ENCODE data around the gene POU4F1. TPM values are rescaled to one million over a fixed set of nuclear protein-coding genes. Genes with fewer than 3 reads are reported as not detected.

Gene POU4F1
- total and polyA plus RNA-seq, 12 donors = 0.03 TPM; not detected in 11

- WGBS, 4 donors = 1 to 2% (median 2%) methylated on average over 34 to 54 of the region's 54 CpGs
- intact Hi-C loops (cut with DNase I) = loop anchor here in 1 of 2 donors (10.0 kb wide), 1 partner anchor 56 kb away; no protein-coding TSS in a partner anchor
- Histone ChIP-seq H3K4me3 (peak overlapping the region in 2 of 4 donors; percentile 32 to 57), H3K27ac (no peak overlapping the region), H3K27me3 (peaks cover 50% of the 10 kb centered on the region), H3K9me3 (replicated peaks in 1 of 3) (no peaks in the 10 kb centered on the region), H3K36me3 (replicated peaks in 1 of 2) (no peaks in the 10 kb centered on the region), H3K4me1 (replicated peaks in 1 of 2) (peaks cover 10 to 19% of the 10 kb centered on the region in 2 donors)
- TF ChIP-seq CTCF (IDR thresholded peaks at IDR 0.05) (no peak), POLR2A (IDR thresholded peaks at IDR 0.05) (no peak)
- no peak for DNase-seq
Observed at GRCh38 chr13:78608688-78609463, 5.5 kb upstream of the POU4F1 start.

- Histone ChIP-seq H3K4me3 (peak overlapping the region in 2 of 4 donors; percentile 32 to 57), H3K27me3 (peaks cover 56% of the 10 kb centered on the region)
Observed at GRCh38 chr13:78608252-78608687, 4.9 kb upstream of the POU4F1 start.

GRCh38 chr13:78607409-78608251 is 4.3 kb upstream of the POU4F1 start:
- no peaks in the 10 kb centered on the region for H3K9me3 ChIP-seq (replicated peaks in 1 of 3)
- TF ChIP-seq CTCF (IDR thresholded peaks at IDR 0.05) = no peak
- no peak for TF ChIP-seq POLR2A (IDR thresholded peaks at IDR 0.05)
- H3K4me1 ChIP-seq (replicated peaks in 1 of 2) = peaks cover 10 to 26% of the 10 kb centered on the region in 2 donors
- no peak overlapping the region for H3K27ac ChIP-seq
- no peaks in the 10 kb centered on the region for H3K36me3 ChIP-seq (replicated peaks in 1 of 2)
- intact Hi-C loops (cut with DNase I) = loop anchor here in 1 of 2 donors (10.0 kb wide), 1 partner anchor 57 kb away; no protein-coding TSS in a partner anchor
- H3K4me3 ChIP-seq = no peak overlapping the region
- 14 to 36% (median 20%) methylated on average over 24 to 42 of the region's 42 CpGs for WGBS, 4 donors
- DNase-seq = no peak
- peaks cover 62% of the 10 kb centered on the region for H3K27me3 ChIP-seq

More at GRCh38 chr13:78608252-78608687, 4.9 kb upstream of the POU4F1 start:
- intact Hi-C loops (cut with DNase I) = loop anchor here in 1 of 2 donors (10.0 kb wide), 1 partner anchor 57 kb away; no protein-coding TSS in a partner anchor
- WGBS, 4 donors = 13 to 20% (median 17%) methylated on average over 8 to 15 of the region's 15 CpGs
- no peak for DNase-seq
- Histone ChIP-seq H3K27ac (no peak overlapping the region), H3K9me3 (replicated peaks in 1 of 3) (no peaks in the 10 kb centered on the region), H3K36me3 (replicated peaks in 1 of 2) (no peaks in the 10 kb centered on the region), H3K4me1 (replicated peaks in 1 of 2) (peaks cover 10 to 20% of the 10 kb centered on the region in 2 donors)
- TF ChIP-seq POLR2A (IDR thresholded peaks at IDR 0.05) = no peak
- TF ChIP-seq CTCF (IDR thresholded peaks at IDR 0.05) = no peak

All from adrenal gland (tissue), 12 donors.